GM15510 (cell line): ENCODE data around the gene MED13L.

Experiments used
- POLR2A ChIP-seq: IDR thresholded peaks from 3 replicates; pipeline ENCODE4 v1.6.1; 2011; ENCODE audit warnings: borderline replicate concordance; ENCODE audit not compliant: insufficient read length; ENCODE audit errors: extremely low read depth

The MED13L gene

GRCh38 chr12:116058574-116058973 lies 218.9 kb downstream of the MED13L start:
- TF ChIP-seq POLR2A: no peak

- no peak for TF ChIP-seq POLR2A
Observed at GRCh38 chr12:116057356-116057755, 220.1 kb downstream of the MED13L start.

DNA sequence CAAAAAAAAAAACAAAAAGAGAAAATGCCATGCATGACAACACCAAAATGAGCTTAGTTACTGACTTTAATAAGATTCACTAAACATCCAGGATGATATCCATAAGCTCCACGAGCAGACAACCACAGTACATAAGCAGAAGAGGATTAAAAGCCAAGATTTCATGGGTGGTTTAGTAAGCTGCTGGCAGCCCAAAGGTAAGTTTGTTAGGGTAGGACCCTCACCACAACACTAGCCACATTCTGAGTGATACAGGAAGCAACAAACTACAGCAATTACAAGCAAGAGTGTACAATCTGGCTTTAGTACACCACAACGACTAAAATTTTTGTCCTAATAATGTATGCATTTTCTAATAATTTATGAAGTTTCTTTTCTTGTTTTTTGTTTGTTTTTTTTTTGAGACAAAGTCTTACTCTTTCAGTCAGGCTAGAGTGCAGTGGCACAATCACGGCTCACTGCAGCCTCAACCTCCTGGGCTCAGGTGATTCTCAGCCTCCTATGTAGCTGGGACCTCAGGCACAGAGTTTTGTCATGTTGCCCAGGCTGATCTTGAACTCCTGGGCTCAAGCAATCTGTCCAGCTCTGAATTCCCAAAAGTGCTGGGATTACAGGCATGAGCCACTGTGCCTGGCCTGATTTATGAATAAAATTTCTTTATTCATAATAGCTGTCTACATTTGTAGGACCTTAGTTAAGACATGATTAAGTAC lies 221.4 kb downstream of the MED13L start:
- no peak for TF ChIP-seq POLR2A

DNA sequence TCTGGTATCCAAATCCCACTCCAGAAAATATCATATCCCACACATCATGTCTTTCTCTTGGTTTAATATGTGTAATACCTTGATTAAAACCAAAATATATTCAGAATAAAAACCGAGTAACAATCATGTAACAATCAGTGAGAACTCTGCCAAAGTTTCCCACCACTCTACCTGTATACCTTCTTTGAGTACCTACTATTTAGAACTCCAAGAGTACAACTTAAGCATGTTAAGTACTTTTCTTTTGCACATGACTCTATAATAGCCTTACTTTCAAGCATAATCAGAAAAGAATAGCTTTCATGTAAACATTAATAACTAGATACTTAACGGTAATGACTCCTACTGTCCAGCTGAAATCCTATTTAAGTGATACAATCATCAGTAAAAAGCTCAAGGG lies 223.2 kb downstream of the MED13L start:
- no peak for TF ChIP-seq POLR2A

DNA sequence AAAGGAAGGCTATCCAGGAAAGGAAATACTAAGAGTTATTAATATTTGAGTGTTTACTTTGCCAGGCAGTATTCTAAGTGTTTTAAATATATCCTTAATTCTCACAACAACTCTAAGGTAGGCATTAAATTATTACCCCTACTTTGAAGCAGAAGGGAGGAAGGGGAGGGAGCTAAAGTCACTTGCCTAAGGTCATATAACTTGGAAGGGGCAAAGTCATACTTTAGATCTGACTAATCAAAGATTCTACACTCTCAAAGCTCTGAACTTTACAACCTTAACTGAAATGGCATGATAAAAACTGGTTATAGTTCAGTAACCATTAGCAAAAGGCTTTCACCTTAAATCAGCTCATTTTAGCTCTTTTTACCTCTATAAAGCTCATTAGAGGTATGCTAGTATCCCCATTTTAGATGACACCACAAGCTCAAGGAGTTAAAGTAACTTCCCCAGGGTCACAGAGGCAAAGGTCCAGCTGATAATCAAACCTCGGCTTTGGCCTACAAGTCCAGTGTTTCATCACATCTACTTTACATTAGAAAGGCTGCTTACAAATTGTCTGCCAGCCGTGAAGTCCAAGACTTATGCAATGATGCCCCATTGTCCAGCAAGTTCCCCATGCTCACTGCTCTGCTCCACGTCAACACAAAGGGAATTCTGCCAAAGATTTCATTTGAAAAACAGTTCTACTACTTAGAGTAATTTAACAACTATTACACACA lies 223.9 kb downstream of the MED13L start:
- TF ChIP-seq POLR2A: no peak

GRCh38 chr12:116050275-116050674 lies 227.2 kb downstream of the MED13L start:
- no peak for TF ChIP-seq POLR2A

DNA sequence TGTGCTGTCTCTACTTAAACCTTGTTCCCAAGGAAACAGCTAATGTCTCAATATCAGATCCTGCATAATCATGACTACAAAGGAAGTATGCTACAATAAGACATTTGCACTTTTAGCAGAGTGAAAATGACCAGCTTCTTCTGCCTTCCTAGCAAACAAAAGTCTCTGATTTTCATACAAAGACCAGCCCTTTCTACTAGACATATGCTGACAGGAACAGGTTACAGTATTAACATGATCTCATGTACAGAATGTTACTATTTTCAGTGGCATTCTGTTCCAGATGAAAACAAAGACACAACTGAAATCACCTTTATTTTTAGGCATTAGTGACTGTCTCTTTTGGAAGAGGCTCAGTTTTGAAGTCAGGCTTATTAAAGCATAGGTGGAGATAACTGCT lies 228.6 kb downstream of the MED13L start:
- TF ChIP-seq POLR2A: no peak

DNA sequence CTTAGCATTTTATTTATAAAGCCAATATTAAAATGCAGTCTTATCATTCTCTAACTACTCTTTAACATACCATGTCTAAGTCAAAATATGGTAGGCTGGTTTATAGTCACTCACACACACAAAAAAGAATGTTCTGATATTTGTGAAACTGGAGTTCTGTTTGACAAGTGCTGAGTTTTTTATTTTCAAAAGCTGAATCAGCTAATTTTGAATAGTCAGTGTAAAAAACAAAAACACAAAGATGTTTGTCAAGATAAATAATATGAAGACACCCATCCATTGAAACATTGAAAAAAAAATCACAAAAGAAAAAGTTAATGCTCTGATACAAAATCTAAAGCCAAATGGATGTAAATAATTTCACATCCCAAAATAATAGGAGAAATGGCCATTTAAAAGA lies 231.5 kb downstream of the MED13L start:
- no peak for TF ChIP-seq POLR2A

DNA sequence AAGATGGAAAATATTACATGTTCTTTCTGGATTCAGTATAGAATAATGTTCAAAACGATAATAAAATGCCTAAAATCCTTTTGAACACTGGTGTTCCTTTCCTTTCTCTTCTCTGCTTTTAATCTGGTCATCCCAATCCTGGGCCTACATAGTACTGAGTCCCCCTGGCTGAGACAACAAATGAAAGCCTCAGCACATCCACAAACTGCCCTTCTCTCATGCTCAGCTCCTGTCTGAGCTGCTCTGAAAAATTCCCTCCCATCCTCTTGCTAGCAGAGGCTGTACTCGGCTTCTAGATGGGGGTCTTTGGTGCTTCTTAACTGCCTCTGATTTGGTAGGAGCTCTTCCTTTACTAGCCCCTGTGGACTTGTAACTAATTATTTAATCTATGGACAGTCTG lies 232.3 kb downstream of the MED13L start:
- no peak for TF ChIP-seq POLR2A

GRCh38 chr12:116043659-116044535 lies 233.6 kb downstream of the MED13L start:
- no peak for TF ChIP-seq POLR2A

DNA sequence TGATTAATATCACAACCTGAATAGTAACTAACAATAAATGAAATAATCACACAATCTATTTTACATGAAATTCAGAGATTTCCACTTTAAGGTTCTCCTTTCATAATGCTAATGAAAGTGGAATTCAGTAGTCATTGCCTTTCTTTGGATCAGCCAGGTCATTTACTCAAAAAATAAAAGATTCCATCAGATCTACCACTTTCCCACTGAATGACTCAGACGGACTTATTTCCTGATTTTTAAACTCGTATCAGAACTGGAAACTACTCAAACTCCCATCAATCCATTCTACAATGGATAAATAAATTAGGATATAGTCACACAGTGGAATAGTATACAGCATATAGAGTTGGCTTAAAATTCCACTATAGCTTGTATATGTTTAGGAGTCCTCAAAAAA lies 237.1 kb downstream of the MED13L start:
- TF ChIP-seq POLR2A: no peak

DNA sequence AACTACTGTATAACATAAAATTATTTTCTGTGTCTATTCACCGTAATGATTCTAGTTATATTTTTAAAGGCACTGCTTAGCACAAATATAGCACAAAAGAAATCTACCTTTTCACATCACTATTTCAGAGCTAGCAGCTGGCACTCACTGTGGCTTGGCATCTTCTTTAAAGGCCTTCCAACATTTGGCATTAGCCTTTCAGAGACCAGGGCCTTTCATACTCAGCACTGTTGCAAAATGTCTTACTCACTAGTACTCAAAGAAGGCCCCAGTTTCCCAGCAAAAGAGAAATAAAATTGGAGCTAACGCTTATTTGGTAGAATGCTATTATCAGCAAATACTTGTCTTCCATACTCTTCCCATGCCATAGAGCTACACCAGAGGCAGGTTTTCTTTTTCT lies 238.4 kb downstream of the MED13L start:
- TF ChIP-seq POLR2A: no peak

- TF ChIP-seq POLR2A: no peak
Observed at GRCh38 chr12:116037941-116038837, 239.3 kb downstream of the MED13L start.

DNA sequence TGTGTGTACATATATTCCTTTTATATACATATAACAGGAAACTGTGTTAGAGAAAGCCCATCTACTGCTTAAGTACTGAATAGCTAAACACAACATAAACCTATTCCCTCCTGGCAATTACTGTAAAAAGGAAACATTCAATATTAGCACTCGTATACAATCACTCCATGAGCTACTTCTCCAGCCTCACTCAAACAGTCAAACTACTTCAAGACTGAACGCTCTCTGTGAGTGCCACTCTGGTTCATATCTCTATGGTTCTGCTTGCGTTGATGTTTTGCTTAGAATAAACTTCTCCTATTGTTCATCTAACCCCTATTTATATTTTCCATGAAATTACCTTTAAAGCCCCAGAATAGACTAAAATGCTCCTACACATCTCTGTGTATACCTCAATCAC lies 243.7 kb downstream of the MED13L start:
- TF ChIP-seq POLR2A: no peak
